Measurements from ENCODE around the gene ZNF530.

ZNF530 gene

GRCh38 chr19:57615346-57615745 is 15.7 kb downstream of the ZNF530 start:
- DNase-seq, result no peak

GRCh38 chr19:57620673-57621348 is 21.1 kb downstream of the ZNF530 start:
- no peak for DNase-seq

- DNase-seq, result no peak
Observed at GRCh38 chr19:57623091-57623490, 23.4 kb downstream of the ZNF530 start.

GRCh38 chr19:57632987-57633831 is 33.5 kb downstream of the ZNF530 start, which contains the start of gene ZNF211:
ZNF211 (plus strand) TSS chr19:57633168; CDS start chr19:57633347, 179 bp downstream.
- DNase-seq, result peak; percentile 94

GRCh38 chr19:57633832-57634131 is 34.1 kb downstream of the ZNF530 start:
- no peak for DNase-seq

- DNase-seq, result no peak
Observed at GRCh38 chr19:57637379-57637778, 37.7 kb downstream of the ZNF530 start.

GRCh38 chr19:57641715-57642234 is 42.1 kb downstream of the ZNF530 start:
- DNase-seq, result no peak

GRCh38 chr19:57642396-57643046 is 42.8 kb downstream of the ZNF530 start:
- peak; percentile 50 for DNase-seq

GRCh38 chr19:57643734-57644133 is 44.0 kb downstream of the ZNF530 start:
- DNase-seq, result no peak

GRCh38 chr19:57648331-57649003 is 48.8 kb downstream of the ZNF530 start:
- DNase-seq, result peak; percentile 89

- DNase-seq, result no peak
Observed at GRCh38 chr19:57651654-57651996, 51.9 kb downstream of the ZNF530 start.

GRCh38 chr19:57653689-57654088 is 54.0 kb downstream of the ZNF530 start:
- no peak for DNase-seq

GRCh38 chr19:57655443-57655842 is 55.8 kb downstream of the ZNF530 start:
- DNase-seq, result no peak

- no peak for DNase-seq
Observed at GRCh38 chr19:57656346-57656745, 56.7 kb downstream of the ZNF530 start.

Data from NCI-H2171 treated with DMSO at 0.1 percent for 48 hours (cell line).